Right lung (tissue), 5 donors: ENCODE results near the gene ACIN1. TPM values are rescaled to one million over a fixed set of nuclear protein-coding genes. Genes with fewer than 3 reads are reported as not detected.
A peak's percentile ranks its signal among the peaks of the same experiment; 100 is the strongest.
"Not testable (repeated sequence)": the region's sequence is repeated elsewhere in the genome, so short reads cannot be mapped to it uniquely, and the experiment has no call there.

Experiments
- DNase-seq, 2 donors: peaks; one replicate each; pipeline ENCODE4 v3.0.0-alpha.2; 2013
- polyA plus RNA-seq, 5 donors: library from polyadenylated mRNA; unstranded; fragments of 120-200 nt; gene quantifications; one replicate each; pipeline versions ENCODE4 v1.2.1 to v1.2.3, GENCODE V29; 2013; ENCODE audit warnings: inconsistent platforms in 1 of 5, low replicate concordance in 1 of 5; ENCODE audit not compliant: insufficient read length in 5 of 5, insufficient read depth in 1 of 5

The ACIN1 gene
- polyA plus RNA-seq, 5 donors: 277 to 378 (median 335) TPM

GRCh38 chr14:23018107-23018506 is 76.8 kb downstream of the ACIN1 start:
- DNase-seq: no peak

GRCh38 chr14:23017091-23017490 is 77.8 kb downstream of the ACIN1 start:
- DNase-seq: no peak

DNA sequence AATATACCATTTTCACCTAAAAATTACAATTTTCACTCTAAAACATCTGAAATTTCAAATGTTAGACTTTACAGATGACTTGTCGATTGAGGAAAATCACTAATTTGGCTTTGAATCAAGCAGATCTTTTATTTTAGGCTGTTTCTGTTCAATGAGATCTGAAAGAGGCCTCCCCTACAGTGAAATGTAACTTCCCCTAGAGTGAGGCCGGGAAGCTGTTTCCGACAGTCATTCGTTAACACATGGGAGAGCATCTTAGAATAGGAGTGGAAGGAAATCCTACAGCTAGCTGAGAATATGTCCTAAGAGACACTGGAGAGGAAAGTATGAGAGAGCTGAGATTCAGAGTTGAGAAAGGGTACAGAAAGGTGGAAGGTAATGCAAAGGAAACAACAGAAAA is 79.3 kb downstream of the ACIN1 start:
- no peak for DNase-seq

- DNase-seq: not testable (repeated sequence)
Measured at GRCh38 chr14:23013749-23014054, 81.2 kb downstream of the ACIN1 start.

GRCh38 chr14:23013054-23013748 is 81.7 kb downstream of the ACIN1 start:
- no peak for DNase-seq

- DNase-seq: peak; percentile 71 to 78
Measured at GRCh38 chr14:23009939-23010726, 84.8 kb downstream of the ACIN1 start, which contains the start of gene C14orf93. Gene C14orf93, minus strand, starts transcription at chr14:23010143. Its CDS starts 11,120 bp downstream, at chr14:22999023.

DNA sequence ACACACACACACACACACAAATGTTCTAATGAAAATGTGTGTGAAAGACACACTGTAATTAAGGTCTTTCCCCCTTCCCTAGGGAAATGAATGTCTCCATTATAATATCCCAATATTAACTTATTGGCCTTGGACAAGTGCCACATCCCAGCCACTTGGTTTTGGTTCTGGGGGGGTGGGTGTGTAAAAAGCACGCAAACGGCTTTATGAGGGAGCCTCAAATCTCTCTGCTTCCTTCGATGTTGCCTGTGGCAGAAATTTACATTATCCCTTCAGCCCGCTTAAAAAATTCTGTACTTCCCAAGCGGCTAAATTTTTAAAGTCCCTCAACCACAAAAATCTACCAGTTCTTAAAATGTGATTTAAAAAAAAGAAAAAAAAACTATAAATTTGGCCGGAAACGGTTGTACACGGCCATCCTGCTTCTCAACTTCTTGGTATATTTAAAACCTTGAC is 85.4 kb downstream of the ACIN1 start:
- no peak for DNase-seq

- no peak for DNase-seq
Measured at GRCh38 chr14:23008831-23009230, 86.1 kb downstream of the ACIN1 start.

Other genes with a start within 250 kb of the ACIN1 start
- gene LRP10, start 223.4 kb downstream of the ACIN1 start, polyA plus RNA-seq: 10 to 100 TPM; 43.1 to 64.5 (median 51.0) TPM
- gene REM2, start 211.9 kb downstream of the ACIN1 start, polyA plus RNA-seq: under 1 TPM; 0.58 to 0.99 (median 0.81) TPM
- 100 to 1,000 TPM in 4 of 5 donors, 10 to 100 TPM in 1; 95.6 to 128 (median 105) TPM for gene RBM23, start 176.0 kb downstream of the ACIN1 start, polyA plus RNA-seq
- 100 to 1,000 TPM; 115 to 129 (median 123) TPM for gene PRMT5, start 165.8 kb downstream of the ACIN1 start, polyA plus RNA-seq
- gene HAUS4, start 138.0 kb downstream of the ACIN1 start, polyA plus RNA-seq: 10 to 100 TPM; 50.8 to 86.9 (median 80.5) TPM
- gene AJUBA, start 112.6 kb downstream of the ACIN1 start, polyA plus RNA-seq: 10 to 100 TPM; 31.3 to 50.3 (median 40.6) TPM
- 10 to 100 TPM; 20.6 to 23.2 (median 21.5) TPM for gene C14orf93, start 85.0 kb downstream of the ACIN1 start, polyA plus RNA-seq
- 100 to 1,000 TPM; 155 to 205 (median 174) TPM for gene PSMB5, start 60.2 kb downstream of the ACIN1 start, polyA plus RNA-seq
- not detected for gene PSMB11, start 52.9 kb downstream of the ACIN1 start, polyA plus RNA-seq
- 10 to 100 TPM in 4 of 5 donors, 1 to 10 TPM in 1; 9.7 to 13.7 (median 12.2) TPM for gene CDH24, start 37.6 kb downstream of the ACIN1 start, polyA plus RNA-seq
- gene C14orf119, start 369 bp upstream of the ACIN1 start, polyA plus RNA-seq: 10 to 100 TPM; 57.4 to 70.3 (median 64.5) TPM
- under 1 TPM in 2 of 5 donors, not detected in 3; 0.05 to 0.06 TPM for gene CIROP, start 9.9 kb upstream of the ACIN1 start, polyA plus RNA-seq
- gene CEBPE, start 24.1 kb upstream of the ACIN1 start, polyA plus RNA-seq: under 1 TPM; 0.10 to 0.23 (median 0.16) TPM
- gene SLC7A8, start 88.5 kb upstream of the ACIN1 start, polyA plus RNA-seq: 100 to 1,000 TPM; 107 to 140 (median 126) TPM
- 1 to 10 TPM in 2 of 5 donors, under 1 TPM in 2, not detected in 1; 0.65 to 1.6 (median 1.1) TPM for gene RNF212B, start 142.8 kb upstream of the ACIN1 start, polyA plus RNA-seq
- gene HOMEZ, start 191.0 kb upstream of the ACIN1 start, polyA plus RNA-seq: 10 to 100 TPM; 15.2 to 19.3 (median 16.4) TPM
- gene PPP1R3E, start 207.7 kb upstream of the ACIN1 start, polyA plus RNA-seq: 10 to 100 TPM; 18.4 to 24.7 (median 22.0) TPM
- 10 to 100 TPM; 35.9 to 42.0 (median 37.3) TPM for gene BCL2L2, start 211.7 kb upstream of the ACIN1 start, polyA plus RNA-seq
- gene PABPN1, start 226.3 kb upstream of the ACIN1 start, polyA plus RNA-seq: 100 to 1,000 TPM; 191 to 227 (median 216) TPM